NCI-H128 (cell line): ENCODE results near the gene ITPRIPL2.

ENCODE experiments used
- DNase-seq: peaks from one replicate; lab custom pipeline; 2025; ENCODE audit not compliant: unreplicated experiment; lab: John Stamatoyannopoulos, UW

The ITPRIPL2 gene

DNA sequence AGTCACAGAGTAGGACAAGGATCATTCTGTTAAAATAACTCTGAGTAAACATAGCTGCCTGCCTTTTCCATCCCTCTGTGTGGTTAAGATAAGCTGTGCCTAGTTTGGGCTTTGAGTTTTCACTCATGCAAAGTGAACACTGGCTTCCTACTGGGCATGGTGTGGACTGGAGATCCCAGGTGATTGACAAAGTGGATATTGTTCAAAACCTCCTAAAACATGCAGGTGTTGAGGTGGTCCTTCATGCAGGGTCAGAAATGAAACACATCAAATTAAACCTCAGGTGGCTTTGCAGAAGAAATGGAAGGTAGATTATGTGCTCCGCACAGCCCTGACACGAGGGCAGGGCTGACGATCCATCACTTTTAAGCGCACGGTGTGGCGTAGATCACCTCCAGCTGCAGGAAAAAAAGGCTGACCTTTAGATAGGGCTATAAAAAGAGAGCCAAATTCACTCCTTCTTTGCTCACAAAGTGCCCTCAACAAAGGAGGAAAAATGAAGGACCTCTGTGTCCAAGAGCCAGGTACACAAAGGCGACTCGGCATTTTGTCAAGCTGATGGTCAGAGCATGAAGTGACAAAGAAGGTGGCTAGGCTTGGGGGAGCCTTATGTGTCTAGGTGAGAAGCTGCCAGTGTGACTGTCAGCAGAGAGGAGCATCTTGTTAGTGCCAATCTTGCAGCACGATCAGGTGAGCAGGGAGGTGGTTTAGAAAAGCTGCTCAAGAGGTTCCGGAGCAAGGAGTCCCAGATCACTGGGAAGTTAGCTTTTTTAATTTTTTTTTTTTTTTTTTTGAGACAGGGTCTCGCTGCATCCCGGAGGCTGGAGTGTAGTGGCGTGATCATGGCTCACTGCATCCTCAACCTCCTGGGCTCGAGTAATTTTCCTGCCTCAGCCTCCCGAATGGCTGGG is 19.9 kb upstream of the ITPRIPL2 start:
- no peak for DNase-seq

DNA sequence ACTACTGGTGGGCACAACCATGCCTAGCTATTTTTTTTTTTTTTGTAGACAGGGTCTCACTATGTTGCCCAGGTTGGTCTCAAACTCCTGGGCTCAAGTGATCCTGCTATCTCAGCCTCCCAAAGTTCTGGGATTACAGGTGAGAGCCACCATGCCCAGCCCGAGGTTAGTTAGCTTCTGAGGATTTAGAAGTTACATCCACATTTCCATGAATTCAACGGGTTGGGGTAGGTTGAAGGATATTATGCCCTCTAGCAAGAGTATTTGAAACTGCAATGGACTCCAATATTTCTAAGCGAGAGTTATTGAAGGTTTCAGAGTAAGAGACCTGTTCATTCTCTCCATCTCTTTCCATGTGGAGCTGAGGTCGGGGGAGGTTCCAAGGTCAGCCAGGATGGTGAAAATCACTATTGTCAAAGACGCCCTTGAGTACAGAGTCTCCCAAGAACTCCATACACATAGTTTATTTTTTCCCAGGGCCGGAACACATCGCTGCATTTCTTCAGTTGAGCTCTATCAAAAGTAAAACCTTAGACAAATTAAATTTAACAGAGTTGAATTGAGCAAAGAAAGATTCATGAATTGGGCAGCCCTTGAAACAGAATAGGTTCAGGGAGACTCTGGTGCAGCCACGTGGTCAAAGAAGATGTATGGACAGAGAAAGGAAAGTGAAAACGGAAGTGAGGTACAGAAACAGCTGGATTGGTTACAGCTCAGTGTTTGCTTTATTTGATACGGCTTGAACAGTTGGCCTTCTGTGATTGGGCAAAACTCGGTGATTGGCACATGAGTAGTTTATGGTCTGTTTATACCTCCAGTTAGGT is 19.0 kb upstream of the ITPRIPL2 start:
- no peak for DNase-seq

DNA sequence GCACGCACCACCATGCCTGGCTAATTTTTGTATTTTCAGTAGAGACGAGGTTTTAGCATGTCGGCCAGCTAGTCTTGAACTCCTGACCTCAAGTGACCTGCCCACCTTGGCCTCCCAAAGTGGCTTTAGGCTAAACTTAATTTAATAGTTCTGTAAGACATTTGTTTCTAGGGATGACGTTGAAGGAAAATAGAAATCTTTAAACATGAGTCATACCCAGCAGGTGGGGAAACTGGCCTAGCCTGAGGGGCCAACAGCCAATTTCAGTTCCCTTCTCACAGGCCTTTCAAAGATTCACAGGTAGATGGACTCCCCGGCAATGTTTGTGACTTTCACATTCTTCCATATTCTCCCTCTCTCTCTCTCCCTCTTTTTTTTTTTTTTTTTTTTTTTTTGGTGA is 18.1 kb upstream of the ITPRIPL2 start:
- no peak for DNase-seq

DNA sequence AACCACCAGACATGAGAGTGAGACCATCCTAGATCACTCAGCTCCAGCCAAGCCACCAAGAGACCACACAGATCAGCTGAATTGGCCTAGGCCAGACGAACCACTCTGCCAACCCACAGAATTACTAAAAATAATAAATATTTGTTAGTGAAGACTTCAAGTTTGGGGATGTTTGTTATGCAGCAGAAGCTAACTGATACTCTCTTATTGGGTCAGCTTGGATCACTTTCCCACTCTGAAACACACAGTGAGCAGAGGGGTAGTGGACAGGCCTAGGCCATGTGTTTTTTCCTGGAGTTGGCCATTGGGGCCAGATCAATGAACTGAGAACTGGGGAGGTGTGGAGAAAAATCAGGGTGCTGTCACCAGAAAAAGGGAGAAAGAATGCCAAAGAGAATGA is 15.6 kb upstream of the ITPRIPL2 start:
- DNase-seq: no peak

DNA sequence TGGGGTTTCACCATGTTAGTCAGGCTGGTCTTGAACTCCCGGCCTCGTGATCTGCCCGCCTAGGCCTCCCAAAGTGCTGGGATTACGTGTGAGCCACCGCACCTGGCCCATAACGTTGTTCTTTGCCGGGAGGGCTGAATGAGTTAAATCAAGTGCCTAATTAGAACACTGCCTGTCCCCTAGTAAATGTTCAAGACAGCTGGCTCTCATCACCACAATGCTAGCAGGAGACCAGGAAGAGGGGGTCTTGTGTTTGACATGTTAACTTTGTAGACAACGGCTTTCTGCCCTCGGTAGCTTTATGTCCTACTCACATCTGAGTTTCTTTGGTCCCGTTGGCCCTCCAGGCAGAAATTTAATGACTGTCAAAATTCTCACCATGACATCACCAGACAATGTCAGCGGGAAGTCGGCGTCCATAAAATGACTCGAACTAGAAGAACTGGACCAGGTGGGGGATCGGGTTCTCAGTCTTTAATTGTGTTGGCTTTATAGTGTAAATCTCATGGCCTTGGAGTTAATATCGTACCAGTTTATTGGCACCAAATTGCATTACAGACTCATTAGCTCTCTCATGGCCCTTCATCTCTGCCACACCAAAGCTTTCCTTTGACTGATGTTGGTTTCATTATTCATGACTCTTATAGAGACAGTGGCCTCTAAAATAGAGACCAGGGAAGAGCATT is 11.4 kb upstream of the ITPRIPL2 start:
- no peak for DNase-seq

DNA sequence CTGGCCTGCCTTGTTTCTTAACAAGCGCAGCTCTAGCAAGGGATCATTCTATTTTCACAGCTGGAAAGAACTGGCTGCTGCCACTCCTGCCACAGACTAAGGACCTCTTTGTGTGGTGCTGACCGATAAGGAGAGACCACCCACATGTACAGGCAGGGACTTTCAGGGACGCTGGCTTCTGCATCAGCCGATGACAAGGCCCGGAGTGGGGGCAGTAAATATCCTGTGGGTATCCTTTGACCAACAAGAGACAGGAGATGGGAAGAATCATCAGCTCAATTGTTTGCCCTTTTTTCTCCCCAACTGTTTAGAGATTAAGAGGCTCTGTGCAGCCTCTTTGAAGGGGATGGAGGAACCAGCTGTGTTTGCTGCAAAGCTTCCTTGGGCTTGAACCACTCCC is 9.2 kb upstream of the ITPRIPL2 start:
- no peak for DNase-seq

DNA sequence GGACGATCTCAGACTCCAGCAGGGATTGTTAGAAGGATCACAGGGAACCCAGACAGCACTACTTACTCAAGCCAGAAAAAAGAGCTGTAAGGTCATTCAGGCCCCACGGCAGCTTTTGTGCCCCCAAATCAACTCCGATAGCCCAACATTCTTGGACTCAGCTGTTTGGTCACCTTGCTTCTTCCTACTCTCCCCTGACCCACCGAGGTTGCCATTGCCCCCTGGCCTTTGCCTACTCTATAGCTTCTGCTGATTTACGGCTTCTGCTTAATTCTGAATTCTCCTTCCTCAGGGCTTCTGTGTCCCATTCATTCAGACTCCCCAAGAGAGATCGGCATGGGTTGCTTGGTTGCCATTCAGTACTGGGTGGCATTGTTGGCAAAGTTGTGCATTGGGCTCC is 8.6 kb upstream of the ITPRIPL2 start:
- DNase-seq: no peak

DNA sequence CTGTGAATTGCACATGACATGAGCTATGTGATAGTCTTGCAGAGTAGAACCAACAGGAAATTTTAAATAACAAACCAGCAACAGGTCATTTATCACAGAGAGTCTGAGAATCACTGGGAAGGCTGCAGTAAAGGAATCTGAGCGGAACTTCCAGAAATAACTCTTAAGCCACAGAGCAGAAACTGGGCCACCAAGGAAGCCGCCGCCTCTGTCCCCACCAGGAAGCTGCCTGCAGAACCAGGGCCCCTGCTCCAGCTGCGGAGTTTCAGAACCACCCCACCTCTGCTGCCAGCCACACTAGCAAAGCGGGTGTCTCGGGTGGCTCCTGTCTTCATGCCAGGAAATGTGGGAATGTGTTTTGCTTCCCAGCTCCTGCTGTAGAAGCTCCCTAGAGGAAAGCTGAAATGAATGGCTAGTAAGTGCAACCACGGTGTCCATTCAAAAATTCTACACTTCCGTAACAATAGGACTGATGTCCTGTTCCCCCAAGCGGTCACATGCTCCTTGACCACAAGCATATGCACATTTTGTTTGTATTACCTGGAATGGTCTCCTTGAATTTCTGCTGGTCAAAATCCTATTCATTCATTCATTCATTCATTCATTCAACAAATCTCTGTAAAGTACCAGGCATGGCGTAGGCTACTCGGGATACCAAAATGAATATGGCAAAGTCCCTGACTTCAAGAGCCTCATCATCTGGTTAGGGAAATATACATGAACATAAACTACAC is 7.7 kb upstream of the ITPRIPL2 start:
- no peak for DNase-seq

DNA sequence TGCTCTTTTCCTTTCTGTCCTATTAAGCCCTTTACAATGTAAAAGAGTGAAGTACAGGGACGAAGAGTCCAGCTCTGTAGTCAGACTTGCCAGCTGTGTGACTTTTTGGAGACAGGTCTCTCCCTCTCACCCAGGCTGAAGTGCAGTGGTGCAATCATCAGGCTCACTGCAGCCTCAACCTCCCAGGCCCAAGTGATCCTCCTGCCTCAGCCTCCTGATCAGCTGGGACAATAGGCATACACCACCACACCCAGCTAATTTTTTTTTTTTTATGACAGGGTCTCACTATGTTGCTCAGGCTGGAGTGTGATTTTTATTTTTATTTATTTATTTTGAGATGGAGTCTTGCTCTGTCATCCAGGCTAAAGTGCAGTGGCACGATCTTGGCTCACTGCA is 7.1 kb upstream of the ITPRIPL2 start:
- DNase-seq: no peak

DNA sequence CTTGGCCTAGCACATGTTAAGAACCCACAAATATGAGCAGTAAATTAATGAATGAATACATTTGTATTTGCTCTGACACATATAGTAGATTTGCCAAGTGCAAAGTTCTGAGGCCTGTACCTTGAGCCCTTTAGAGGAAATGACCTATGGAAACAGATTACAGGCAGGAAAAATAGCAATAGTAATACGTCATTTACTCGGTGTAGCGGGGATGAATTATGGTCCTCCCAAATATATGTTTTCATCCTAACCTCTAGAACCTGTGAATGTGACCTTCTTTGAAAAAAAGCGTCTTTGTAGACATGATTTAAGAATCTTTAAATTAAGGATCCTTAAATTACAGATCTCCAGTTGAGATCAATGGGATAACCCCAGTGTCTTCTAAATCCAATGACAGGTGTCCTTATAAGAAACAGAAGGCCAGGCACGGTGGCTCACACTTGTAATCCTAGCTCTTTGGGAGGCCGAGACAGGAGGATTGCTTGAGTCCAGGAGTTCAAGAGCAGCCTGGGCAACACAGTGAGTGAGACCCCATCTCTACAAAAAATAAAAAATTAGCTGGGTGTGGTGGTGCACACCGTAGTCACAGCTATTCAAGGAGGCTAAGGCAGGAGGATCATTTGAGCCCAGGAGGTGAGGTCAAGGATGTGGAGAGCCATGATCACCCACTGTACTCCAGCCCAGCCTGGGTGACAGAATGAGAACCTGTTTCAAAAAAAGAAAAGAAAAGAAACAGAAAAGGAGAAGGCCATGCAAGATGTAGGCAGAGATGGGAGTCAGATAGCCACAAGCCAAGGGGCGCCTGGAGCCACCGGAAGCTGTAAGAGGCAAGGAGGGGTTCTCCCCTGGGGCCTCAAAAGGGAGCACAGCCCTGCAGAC is 5.1 kb upstream of the ITPRIPL2 start:
- DNase-seq: no peak

DNA sequence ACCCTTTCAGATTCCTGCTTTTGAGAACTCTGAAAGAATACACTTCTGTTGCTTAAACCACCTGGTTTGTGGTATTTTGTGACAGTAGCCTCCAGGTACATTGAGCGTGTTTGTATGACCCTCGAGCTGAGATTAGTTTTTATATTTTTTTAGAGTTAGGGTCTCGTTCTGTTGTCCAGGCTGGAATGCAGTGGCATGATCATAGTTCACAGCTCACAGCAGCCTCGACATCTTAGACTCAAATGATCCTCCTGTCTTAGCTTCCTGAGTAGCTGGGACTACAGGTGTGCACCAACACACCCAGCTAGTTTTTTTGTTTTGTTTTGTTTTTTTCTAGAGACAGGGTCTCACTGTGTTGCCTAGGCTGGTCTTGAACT is 4.5 kb upstream of the ITPRIPL2 start:
- no peak for DNase-seq

DNA sequence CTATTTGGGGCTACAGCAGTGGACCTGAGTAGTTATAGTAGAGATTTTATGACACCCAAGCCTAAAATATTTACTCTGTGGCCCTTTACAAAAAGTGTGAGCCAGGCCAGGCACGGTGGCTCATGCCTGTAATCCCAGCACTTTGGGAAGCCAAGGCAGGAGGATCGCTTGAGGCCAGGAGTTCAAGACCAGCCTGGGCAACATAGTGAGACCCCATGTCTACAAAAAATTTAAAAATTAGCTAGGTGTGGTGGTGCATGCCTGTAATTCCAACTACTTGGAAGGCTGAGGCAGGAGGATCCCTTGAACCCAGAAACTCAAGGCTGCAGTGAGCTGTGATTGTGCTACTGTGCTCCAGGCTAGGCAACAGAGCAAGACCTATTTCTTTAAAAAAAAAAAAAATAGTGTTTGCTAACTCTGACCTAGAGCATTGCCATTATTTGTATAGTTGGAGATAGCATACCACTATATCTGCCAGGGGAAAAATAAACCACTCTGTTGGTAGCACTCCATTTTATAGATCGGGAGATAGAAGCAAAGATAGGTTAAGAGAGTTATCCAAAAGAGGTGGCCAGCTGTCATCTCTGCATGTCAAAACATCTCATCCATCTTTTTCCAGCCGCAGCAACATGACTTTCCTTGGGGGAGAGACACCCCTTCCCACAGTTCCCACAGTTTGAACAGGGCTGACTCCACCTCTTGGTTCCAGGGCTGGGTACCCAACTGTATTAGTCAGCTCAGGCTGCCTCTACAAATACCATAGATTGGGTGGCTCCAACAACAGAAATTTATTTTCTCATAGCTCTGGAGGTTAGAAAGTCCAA is 3.0 kb upstream of the ITPRIPL2 start:
- DNase-seq: no peak

DNA sequence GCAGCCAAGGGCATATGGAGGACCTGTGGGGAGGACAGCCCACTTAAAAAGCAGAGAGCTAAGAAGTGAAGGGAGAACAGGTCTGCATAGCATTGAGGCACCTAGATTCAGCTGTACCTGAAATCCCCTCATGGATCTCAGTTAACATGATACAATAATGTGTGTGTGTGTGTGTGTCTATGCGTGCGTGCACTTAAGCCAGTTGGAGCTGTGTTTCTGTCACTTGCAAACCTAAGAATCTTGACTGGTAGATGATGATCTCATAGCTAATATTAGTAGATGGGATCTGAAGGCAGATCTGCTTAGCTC is 1.7 kb upstream of the ITPRIPL2 start:
- no peak for DNase-seq

DNA sequence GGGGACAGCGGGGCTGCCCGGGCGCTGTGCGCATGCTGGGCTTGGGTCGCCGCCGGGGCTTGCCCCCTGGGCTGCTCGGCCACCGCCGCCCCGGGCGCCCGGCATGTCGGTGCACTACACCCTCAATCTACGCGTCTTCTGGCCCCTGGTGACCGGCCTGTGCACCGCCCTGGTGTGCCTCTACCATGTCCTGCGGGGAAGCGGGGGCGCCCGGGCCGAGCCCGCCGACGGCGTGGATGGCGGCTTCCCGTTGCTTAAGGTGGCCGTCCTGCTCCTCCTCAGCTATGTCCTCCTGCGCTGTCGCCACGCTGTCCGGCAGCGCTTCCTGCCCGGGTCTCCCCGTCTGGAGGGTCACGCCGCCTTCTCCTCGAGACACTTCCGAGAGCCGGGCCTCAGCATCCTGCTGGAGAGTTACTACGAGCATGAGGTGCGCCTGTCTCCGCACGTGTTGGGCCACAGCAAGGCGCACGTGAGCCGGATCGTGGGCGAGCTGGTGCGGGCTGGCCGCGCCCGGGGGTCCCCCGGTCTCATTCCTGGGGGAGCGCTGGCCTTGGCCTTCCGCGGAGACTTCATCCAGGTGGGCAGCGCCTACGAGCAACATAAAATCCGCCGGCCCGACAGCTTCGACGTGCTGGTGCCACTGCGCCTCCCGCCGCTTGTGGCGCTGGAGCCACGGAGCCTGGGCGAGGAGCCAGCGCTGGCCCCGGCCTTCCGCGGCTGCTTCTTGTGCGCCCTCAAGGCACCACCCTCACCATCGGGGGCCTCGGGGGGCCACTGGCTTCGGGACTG is 789 bp downstream of the ITPRIPL2 start:
- no peak for DNase-seq

DNA sequence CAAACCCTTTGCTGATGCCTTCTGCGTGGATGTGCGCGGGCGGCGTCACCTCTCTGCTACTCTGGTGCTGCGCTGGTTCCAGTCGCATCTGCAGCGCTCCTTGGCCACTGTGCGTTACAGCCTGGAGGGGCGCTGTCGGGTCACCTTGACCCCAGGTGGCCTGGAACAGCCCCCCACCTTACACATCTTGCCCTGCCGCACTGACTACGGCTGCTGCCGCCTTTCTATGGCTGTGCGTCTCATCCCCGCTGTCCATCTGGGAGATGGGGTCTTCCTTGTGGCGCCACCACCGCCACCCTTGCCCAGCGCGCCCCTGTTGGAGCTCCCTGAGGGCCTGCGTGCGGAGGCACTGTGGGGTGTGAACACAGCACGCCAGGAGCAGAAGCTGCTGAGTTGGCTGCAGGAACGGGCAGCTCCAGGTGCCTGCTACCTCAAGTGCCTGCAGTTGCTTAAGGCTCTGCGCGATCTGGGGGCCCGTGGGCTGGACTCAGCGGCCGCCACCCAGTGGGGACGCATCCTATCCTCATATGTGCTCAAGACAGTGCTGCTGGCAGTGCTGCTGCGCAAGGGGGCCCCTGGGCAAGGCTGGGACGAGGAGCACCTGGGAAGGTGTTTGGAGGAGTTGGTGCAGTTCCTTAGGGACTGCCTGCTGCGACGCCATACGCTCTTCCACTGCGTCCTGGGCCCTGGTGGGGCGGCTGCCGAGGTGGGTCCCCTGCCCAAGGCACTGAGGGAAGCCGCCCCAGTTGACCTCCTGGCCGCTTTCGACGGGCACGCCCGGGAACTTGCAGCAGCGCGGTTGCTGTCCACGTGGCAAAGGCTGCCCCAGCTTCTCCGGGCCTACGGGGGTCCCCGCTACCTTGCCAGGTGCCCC is 1.6 kb downstream of the ITPRIPL2 start:
- no peak for DNase-seq

DNA sequence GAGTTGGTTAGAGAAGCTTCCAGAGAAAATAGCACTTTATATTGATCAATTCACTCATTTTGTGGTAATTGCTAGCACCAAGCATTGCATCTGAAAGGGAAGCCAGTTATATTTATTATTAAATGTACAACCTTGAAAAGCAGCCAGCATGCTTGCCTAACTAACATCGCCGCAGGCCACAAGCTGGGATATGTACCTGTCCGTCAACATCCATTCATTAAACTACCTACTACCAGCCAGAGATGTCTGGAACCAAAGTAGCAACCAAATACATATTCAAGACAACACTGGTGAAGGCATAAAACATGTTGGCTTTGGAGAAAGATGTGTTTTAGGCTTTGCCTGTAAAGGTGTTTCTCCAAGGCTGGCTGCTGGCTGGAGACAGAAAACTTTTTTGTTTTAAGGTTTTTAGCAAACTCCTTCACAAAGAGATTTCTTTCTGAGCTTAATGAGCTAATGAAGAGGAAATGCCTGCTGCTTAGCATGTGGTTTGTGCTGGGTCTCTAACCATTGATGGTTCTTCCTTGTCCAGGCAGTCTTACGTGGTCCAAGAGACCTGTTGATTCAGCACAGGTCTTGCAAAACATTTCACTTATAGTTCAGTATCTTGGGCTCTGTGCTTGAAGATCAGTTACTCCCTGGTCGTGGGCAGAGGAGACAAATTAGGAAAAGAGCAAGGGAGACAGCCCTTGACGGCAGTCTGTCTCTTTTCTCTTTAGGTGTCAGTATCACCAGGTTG is 3.1 kb downstream of the ITPRIPL2 start:
- DNase-seq: no peak

DNA sequence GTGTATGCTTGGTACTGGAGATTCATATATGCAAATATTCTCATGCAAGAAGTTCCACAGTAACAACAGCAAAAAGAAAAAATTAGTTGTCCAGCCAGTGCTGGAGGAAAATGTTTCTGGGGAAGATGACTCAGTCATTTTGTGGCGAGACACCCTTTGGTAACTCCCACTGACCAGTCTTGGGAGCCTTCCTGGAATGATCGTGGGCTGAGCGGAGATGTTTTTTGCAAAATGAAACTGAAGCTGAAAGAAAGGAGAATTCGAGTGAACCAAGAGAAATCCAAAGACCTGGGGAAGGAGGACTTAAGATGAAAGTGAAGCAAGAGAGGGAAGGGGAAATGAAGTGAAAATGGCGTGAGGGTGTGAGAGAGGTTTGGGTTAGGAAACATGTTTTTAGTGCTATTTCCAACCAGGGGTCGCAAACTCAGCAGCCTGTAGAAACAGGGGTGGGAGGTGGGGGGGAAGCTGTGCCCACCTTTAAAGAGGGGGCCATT is 5.2 kb downstream of the ITPRIPL2 start:
- no peak for DNase-seq
